ENCODE data around the gene TTC27.

TTC27 gene

DNA sequence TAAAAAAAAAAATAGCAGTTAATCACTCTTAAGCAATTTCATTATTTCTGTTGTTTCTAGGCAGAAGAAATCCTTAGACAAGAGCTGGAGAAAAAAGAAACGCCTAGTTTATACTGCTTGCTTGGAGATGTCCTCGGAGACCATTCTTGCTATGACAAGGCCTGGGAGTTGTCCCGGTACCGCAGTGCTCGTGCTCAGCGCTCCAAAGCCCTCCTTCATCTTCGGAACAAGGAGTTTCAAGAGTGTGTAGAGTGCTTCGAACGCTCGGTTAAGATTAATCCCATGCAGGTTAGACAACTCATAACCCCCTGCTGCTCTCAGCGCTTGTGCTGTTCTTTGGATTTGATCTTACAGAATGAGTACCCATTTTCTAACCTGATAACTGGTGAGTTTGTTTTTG, 130.4 kb downstream of the TTC27 start:
- no peak for DNase-seq

- no peak for DNase-seq
These were observed 132.8 kb downstream of the TTC27 start for GRCh38 chr2:32760628-32761027.

- no peak for DNase-seq
These were observed 140.7 kb downstream of the TTC27 start for GRCh38 chr2:32768387-32769174.

DNA sequence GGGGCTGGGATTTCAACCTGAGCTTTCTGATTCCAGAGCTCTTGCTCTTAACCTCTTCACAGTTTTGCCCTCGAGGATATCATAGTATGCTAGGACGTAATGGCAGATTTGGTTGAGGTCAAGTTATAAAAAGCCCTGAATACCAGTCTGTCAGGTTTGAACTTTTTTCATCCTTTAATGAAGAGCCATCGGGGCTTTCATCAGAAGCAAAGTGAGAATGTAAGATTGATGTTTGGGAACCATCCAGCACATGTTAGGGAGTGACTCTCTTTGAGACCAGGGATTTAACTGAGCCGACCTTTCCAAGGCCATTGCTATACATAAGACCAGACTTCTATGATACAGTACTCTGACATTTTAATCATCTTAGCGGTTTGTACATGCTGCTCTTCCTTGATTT, 142.5 kb downstream of the TTC27 start:
- no peak for DNase-seq

DNA sequence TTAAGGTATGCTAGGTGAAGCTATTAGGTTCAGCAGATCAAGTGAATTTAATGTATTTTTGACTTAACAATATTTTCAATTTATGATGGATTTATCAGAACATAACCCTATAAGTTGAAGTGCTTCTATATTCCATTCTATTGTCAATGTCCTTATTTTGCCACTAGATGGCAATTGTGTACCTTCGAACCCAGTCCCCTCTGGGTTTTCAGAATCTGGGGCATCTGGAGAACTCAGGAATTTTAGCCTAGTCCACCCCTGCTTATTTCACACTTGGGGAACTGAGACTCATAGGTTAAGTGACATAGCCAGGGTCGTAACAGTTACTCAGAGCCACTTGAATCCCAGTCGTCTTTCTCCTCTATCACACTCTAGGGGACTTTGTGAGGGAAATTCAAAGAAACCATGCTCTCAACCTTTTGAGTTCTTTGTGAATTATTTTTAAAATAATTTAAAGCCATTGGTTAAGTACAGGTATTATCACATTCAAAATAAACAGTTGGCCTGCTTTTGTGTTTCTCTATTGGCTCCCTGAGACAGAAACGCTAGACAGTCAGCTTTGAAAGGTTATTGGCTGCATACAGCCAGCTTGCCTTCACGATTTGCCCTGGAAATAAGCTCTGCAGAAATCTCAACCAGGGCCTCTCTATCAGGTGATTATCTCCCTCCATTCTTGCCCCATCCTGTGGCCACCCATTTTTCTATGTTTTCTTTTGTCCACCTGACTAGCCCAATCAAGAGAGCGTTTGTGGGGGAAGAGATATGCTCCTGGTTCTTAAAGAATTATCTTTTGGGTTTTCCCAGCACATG, 145.0 kb downstream of the TTC27 start:
- peak; percentile 15 to 77 for DNase-seq

DNA sequence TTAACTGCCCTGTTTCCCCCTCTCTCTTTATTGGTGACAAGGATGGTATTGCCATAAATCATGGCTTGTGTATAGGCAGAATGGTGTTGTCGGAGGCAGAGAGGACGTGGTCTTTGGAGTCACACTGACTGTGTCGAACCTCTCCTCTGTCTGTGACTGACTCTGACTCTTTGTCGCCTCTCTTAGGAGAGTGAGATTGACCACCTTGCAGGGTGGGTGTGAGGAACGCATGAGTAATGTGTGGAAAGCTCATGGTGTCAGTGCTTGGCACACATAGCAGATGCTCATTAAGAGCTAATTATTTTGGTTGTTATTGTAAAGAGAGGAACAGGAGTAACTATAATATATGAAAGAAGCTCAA, 145.6 kb downstream of the TTC27 start:
- no peak for DNase-seq

GRCh38 chr2:32775954-32776353, 148.1 kb downstream of the TTC27 start:
- no peak for DNase-seq

DNA sequence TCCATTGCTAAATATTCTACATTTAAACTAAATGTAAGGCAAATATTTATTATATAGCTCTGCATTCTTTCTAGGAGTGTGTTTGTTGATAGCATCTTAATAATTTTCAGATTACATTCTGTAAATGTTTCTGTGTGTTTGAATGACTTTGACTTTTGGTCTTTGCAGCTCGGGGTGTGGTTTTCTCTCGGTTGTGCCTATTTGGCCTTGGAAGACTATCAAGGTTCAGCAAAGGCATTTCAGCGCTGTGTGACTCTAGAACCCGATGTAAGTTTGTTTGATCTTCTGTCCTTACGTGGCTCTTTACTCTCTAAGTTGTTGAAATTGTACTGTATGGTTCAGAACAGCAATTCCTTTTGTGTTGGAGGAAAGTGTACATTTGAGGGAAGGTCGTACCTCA, 149.9 kb downstream of the TTC27 start:
- no peak for DNase-seq

DNA sequence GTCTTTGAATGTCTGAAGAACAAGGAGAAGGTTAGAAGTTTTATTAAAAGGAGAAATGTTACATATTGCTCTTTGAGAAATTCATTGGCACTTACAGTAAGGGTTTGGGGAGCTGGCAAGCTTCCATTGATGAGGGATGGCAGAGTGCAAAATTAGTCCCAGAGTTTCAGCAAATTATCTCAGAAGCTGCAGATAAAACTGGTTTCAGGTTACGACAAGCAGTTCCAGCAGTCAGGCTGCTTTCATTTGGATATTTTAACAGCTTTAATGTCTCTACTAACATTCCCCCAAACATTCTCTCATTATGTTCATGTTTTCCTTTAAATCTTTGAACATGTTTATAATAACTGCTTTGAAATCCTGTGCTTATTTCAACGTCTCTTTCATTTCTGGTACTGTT, 153.1 kb downstream of the TTC27 start:
- DNase-seq, result no peak

DNA sequence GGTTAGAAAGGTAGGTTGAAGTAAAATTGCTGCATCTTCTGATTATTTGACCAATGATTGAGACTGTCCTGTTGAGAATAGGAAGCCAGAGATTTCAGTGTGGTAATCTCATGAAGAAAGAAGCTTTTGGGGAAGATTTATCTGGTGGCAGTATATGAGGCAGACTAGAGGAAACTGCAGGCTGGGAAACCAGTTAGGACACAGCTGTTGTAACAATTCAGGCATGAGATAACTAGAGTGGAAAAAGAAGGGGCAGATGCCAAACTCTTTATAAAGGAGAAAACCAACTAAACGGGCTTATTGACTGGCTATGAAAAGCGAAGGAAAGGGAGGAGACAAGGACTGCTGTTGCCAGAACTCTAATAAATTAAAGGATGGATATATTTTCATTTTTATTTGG, 155.6 kb downstream of the TTC27 start:
- DNase-seq, result no peak

DNA sequence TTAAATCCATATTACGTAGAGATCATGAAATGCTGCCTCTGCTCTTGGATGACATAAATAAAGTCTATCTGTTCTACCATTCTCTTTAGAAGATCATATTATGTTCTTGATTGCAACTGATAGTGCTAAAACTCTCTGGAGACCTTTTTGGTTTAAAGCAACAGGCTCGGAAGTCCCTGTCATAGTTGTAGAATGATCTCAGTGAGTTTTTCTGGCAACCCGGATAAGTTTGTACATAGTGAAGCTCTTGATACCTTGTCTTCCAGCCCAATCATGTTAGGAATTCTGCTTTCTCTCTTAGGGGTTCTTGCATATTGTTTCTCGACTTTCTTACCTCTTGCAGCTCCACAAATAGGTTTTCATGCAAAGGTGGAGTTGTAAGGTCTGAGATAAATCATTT, 156.1 kb downstream of the TTC27 start:
- DNase-seq, result no peak

GRCh38 chr2:32787207-32787606, 159.4 kb downstream of the TTC27 start:
- no peak for DNase-seq

DNA sequence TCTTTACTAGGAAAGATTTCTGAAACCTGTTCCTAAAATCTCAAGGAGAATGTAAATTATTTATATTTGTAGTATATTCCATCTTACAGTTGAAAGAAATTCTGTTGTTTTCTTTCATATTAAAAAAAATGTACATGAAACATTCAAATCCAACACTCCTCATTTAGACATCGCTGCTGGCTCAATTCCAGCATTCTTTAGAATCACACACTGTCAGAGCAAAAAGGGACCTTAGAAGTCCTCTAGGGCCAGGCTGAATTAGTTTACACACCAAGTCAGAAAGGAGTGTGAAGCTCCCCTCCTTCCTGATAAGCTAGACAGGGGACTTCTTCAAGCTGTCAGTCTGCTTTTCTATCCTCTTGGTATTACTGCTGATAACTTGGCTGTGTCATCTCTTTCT, 160.3 kb downstream of the TTC27 start:
- no peak for DNase-seq

DNA sequence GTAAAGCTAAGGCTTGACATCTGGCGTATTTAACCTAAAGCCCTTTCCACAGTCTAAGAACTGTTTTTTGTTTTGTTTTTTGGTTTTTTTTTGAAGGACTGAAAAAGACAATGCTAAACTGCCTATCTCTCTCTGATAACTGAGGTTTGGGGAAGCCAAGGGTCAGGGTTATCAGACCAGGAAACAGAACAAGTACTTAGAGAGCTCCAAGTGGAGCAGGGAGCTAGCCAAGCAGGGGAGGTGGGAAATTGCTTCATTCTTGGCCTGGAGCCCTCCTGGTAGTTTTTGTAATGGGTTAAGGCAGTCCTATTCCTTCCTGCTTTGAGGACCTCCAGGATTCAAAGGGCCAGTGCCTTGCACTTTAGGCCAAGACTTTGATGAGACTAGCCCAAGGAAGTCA, 164.6 kb downstream of the TTC27 start:
- no peak for DNase-seq

- DNase-seq, result no peak
These were observed 171.0 kb downstream of the TTC27 start for GRCh38 chr2:32798829-32799228.

DNA sequence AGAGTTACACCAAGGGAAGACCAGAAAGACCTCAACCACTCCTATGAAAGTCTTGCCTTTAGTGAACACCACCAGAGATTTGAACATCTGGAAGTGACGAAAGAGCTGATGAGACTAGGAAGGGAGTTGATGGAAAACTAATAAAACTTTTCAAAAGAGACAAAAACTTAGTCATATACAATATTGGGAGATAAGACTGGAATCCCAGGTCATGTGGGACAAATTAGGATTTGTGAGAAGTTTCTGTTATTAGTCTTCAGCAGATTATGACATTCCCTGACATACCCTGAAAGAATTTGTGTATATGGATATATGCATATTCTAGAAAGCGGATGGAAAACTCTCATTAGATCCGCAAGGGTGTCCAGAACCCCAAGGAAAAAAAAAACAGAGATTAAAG, 173.9 kb downstream of the TTC27 start:
- no peak for DNase-seq

DNA sequence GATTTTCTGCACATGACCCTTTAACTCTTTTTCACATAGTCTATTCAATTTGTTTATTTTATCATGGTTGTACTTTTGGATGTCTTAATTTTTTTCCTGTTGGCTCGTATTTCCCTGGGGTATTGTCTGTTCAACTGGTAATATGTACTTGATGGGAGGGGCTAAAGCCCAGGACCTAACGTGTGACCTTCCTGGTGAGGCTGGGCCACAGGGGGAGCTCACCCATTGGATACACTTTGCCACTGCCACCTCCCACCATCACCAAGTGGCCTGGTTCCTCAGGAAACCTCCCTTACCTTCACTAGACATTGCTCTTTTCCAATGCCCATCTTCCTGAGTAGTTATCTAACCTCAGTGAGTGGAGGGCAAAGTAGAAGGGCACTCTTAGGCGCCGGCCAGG, 175.0 kb downstream of the TTC27 start:
- no peak for DNase-seq

DNA sequence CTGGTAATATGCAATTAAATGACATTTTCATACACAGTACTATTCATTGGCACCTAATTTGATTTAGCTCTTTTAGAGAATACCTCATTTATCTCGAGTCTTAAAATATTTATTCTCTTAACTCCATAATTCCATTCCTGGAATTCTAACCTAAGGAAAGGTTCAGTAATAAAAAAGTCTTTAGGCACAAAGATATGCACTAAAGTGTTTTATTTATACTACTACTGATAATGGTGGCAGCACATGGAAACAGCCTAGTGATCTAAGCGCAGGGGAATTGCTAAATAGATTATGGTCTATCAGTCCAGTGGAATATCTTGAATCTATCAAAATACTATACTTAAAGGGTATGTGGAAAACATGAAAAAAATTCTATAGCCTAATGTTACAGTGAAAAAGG, 176.4 kb downstream of the TTC27 start:
- DNase-seq, result no peak

DNA sequence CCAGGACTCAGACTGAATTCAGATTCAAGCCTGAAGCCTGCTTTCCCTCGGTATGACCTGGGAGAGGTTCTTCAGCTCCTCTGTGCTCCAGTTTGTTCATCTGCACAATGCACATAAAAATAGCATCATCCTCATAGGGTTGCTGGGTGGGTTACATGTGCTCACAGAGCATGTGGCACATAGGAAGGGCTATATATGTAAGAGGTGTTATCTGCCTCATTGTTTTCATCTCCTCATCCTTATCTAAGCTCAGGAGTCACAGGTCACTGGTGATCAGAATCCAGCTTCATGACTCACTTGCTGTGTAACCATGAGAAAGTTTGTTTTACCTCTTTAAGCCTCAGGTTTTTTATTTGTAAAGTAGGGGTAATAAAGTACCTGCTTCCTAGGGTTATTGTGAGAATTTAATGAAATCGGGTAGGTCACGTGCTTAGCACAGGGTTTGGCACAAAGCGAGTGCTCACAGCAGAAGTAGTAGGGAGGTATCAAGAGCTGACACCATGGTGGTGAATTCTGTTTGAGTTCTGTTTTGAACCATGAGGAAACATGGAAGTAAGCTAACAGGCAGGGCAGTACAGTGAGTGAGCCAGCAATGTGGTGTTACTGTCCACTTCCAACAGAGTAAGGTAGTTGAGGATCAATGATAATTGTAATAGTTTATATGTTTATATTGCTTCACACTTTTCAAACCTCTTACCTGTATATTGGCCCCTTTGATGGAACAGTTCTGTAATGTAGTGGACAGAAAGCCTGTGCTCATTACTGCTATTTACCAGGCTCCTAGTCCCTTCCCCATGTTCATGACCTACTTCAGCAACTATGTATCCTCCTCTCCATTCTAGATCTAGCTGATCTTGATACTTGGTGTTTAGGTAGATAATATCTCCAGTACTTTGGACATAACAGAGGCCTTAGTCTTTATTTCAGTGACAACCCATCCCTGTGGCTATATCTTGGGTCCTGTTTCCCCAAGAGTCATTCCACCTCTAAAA, 177.6 kb downstream of the TTC27 start:
- DNase-seq, result no peak

GRCh38 chr2:32806857-32807256, 179.0 kb downstream of the TTC27 start:
- no peak for DNase-seq

GRCh38 chr2:32807662-32808061, 179.8 kb downstream of the TTC27 start:
- DNase-seq, result no peak

DNA sequence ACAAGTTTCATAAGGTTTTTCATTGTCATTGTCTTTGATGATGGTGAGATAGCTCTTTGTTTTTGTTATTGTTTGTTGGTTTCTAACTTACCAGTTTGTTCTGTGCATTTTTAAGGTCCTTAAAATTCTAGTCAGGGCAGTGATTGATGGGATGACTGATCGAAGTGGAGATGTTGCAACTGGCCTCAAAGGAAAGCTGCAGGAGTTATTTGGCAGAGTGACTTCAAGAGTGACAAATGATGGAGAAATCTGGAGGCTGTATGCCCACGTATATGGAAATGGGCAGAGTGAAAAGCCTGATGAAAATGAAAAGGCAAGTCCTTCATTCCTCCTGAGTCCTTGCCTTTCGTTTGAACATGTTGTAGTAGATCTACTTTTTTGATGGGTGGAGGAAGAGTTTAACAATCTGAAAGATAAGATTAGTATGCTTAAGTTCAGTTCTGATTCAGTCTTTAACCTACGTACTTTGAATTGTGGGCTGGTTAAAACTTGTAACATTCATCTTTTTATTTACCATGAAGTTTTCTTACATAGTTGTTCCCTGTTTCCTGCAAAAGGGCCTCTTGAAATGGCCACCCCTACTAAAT, 183.2 kb downstream of the TTC27 start:
- DNase-seq, result no peak

- DNase-seq, result no peak
These were observed 183.8 kb downstream of the TTC27 start for GRCh38 chr2:32811696-32812095.
